ENCODE data around the gene USP22.

- no peak for TF ChIP-seq CTCF (IDR thresholded peaks at IDR 0.05)
- TF ChIP-seq REST (IDR thresholded peaks at IDR 0.05; ENCODE audit: insufficient read depth in 1 of 2, low read depth in 2 of 2, low read length in 1 of 2) = no peak
- no peak for TF ChIP-seq POLR2AphosphoS5 (IDR thresholded peaks at IDR 0.05; ENCODE audit: low read depth, low read length)
- no peak for TF ChIP-seq SIN3A (IDR thresholded peaks at IDR 0.05; ENCODE audit: borderline replicate concordance, insufficient read depth, low read depth, low read length)
Measured at GRCh38 chr17:21005367-21005766, 37.4 kb downstream of the USP22 start.
